ENCODE data around the gene NAALADL1.
A peak's percentile ranks its signal among the peaks of the same experiment; 100 is the strongest.

Gene NAALADL1, protein sequence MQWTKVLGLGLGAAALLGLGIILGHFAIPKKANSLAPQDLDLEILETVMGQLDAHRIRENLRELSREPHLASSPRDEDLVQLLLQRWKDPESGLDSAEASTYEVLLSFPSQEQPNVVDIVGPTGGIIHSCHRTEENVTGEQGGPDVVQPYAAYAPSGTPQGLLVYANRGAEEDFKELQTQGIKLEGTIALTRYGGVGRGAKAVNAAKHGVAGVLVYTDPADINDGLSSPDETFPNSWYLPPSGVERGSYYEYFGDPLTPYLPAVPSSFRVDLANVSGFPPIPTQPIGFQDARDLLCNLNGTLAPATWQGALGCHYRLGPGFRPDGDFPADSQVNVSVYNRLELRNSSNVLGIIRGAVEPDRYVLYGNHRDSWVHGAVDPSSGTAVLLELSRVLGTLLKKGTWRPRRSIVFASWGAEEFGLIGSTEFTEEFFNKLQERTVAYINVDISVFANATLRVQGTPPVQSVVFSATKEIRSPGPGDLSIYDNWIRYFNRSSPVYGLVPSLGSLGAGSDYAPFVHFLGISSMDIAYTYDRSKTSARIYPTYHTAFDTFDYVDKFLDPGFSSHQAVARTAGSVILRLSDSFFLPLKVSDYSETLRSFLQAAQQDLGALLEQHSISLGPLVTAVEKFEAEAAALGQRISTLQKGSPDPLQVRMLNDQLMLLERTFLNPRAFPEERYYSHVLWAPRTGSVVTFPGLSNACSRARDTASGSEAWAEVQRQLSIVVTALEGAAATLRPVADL

DNA sequence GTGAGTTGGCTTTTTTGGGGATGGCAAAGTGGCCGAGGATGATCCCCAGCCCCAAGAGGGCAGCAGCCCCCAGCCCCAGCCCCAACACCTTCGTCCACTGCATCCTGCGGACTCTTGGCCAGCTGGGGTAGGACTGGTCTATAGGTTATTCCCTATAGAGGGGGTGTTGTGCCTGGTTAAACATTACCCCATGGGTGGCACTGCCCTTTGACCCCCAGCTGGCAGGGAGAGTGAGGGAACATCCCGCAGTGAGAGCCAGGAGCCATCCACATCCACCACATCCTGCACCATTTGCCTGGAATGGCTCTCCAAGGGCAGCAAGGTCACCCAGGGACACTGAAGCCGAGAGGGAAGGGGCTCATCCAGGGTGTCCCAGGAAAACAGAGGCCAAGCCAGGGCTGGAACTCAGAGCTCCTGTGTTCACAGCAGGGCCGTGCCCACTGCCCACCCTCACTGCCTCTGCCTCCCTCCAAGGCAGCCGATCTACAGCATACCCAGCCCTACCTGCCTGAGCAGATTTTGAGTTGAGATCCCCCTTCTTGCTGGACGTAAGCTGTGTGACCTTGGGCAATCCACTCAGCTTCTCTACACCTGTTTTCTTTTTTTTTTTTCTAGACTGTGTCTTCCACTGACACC, at the start of gene NAALADL1:
Gene NAALADL1, minus strand, starts transcription at position 135 of the 636 bp plus-strand sequence. Its CDS starts 32 bp downstream, at position 103.
- in situ Hi-C loops (cut with HindIII; ENCODE audit: low pct_ligation_motif_present, low pct_unique_long_range_greater_than_20kb, low sequenced_read_pairs): no loop called here
- no peak for DNase-seq

DNA sequence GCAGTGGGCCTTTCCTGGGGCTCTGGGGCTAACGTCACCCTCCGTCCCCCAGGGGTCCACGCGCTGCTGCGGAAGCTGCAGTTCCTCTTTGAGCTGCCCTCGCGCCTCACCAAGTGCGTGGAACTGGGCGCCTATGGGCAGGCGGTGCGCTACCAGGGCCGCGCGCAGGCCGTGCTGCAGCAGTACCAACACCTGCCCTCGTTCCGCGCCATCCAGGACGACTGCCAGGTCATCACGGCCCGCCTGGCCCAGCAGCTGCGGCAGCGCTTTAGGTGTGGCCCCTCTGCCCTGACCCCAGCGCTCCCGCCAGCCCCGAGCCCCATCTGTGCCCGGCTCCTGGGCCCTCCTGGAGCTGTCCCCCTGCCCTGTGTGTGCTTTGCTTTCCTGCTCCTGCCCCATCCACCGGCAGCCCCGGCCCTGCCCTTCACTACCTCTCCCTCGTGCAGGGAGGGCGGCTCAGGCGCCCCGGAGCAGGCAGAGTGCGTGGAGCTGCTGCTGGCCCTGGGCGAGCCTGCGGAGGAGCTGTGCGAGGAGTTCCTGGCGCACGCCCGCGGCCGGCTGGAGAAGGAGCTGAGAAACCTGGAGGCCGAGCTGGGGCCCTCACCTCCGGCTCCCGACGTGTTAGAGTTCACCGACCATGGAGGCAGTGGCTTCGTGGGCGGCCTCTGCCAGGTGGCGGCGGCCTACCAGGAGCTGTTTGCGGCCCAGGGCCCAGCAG, 49.6 kb upstream of the NAALADL1 start:
- no peak for DNase-seq
- in situ Hi-C loops (cut with HindIII; ENCODE audit: low pct_ligation_motif_present, low pct_unique_long_range_greater_than_20kb, low sequenced_read_pairs): no loop called here

DNA sequence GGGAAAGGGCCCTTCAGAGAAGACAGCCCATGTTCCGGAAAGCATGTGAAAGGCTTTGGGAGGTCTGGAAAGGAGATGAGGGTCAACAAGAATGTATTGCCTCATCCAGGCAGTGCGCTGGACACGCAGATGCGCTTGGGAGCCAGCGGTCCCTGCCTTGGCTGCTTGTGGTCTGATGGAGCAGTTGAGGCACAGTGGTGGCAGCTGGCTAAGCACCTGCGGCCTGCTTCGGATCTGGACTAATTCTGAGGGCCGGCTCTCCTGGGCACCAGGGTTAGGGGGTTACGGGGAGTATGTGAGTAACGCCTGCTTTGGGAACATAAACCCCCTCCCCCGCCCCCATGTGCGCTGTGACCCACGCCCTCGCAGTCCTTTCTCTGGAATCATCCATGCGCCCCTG, 48.7 kb upstream of the NAALADL1 start:
- no peak for DNase-seq
- in situ Hi-C loops (cut with HindIII; ENCODE audit: low pct_ligation_motif_present, low pct_unique_long_range_greater_than_20kb, low sequenced_read_pairs): no loop called here

DNA sequence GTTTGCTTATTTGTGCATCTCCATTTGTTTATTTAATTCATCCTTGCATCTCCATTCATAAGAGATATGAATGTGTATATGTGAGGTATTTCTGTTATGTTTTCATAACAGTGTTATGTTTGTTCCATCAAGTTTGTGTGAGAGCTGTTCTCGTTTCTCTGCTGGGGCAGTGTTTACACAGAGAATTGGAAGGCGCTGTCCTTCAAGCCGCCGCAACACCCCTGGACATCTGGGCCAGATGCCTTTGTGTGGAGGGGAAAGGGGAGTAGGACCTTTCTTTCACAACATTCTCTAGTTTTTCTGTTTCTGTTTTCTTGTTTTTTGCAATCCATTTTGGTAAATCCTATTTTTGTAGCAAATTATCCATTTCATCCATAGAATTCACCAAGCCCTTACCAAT, 46.3 kb upstream of the NAALADL1 start:
- no peak for DNase-seq
- in situ Hi-C loops (cut with HindIII; ENCODE audit: low pct_ligation_motif_present, low pct_unique_long_range_greater_than_20kb, low sequenced_read_pairs): no loop called here

DNA sequence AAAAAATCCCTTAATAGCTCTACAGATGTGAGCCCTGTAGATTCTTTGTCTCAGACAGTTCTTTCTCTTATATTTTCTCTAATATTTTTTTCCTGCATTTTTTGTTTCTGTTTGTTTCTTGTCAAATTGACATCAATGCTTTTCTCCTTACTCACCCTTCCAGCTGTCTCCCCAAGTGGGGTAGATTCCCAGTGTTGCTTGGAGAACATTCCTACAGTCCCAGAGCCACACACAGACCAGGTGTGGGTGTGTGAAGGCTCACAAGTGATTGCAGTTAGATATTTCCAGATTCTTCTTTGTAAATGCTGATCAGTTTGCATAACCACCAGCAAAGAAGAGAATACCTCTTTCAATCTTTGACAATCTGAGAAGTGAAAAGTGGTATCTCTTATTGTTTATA, 45.1 kb upstream of the NAALADL1 start:
- DNase-seq: no peak
- in situ Hi-C loops (cut with HindIII; ENCODE audit: low pct_ligation_motif_present, low pct_unique_long_range_greater_than_20kb, low sequenced_read_pairs): no loop called here

DNA sequence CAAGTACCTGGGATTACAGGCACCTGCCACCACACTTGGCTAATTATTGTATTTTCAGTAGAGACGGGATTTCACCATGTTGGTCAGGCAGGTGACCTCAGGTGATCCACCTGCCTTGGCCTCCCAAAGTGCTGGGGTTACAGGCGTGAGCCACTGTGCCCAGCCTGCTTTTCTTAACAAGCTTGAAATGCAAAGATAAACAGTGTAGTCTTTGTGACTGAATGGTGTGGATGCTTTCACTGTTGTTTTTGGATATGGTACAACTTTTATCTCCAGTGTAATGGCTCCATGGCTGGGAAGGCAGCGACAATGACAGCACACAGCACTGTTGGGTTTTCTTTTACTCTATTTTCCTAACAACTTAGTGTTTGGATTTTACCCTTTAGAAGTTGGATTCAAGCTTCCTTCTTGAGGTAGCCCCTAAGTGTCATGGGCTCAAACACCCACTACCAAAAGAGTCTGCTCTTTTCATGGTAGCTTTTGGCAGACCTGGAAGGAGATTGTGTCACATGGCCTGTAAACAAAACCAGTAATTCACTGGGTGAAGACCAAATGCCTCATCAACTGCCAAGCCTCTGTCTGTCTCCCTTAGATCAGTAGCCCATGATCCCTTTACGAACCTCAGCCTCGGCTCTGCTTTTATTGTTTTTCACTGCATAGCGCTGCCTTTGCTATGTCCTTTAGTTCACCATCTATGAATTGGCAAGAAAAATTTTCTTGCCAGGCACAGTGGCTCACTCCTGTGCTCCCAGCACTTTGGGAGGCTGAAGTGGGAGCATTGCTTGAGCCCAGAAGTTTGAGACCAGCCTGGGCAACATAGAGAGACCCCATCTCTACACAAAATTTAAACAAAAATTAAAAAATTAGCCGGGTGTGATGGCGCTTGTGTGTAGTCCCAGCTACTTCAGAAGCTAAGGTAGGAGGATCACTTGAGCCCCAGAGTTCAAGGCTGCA, 44.1 kb upstream of the NAALADL1 start:
- in situ Hi-C loops (cut with HindIII; ENCODE audit: low pct_ligation_motif_present, low pct_unique_long_range_greater_than_20kb, low sequenced_read_pairs): no loop called here
- DNase-seq: no peak

DNA sequence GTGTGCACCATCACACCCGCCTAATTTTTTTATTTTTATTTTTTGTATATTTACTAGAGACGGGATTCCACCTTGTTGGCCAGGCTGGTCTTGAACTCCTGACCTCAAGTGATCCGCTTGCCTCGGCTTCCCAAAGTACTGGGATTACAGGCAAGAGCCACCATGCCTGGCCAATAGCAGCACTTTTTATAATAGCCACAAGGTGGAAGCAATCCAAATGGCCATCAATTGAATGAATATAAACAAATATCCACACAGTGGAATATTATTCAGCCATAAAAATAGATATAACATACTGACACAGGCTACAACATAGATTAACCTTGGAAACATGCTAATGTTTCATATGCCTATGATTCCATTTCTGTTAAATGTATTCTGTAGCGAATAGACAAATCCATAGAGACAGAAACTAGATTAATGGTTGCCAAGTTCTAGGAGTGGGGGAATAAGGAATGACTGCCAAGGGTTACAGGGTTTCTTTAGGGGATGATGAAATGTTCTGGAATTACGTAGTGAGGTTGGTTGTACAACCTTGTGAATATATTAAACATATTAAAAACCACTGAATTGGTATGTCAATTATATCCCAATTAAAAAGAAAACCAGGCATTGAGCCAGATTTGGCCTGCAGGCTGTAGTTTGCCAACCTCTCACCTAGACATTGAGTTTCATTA, 42.5 kb upstream of the NAALADL1 start:
- DNase-seq: no peak
- in situ Hi-C loops (cut with HindIII; ENCODE audit: low pct_ligation_motif_present, low pct_unique_long_range_greater_than_20kb, low sequenced_read_pairs): no loop called here

DNA sequence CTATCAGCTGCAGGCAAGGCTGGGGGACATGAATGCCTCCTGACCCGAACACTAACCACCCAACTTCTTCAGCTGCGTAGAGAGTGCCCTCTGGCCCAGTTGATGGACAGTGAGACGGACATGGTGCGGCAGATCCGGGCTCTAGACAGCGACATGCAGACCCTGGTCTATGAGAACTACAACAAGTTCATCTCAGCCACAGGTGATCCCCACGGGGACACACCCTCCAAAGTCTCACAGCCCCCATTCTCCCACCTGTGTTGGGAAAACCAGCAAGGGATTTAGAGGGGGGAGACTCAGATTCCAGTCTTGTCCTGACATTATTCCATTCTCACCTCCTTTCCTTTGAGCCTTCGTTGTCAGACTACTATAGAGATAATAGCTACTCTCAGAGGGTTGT, 38.6 kb upstream of the NAALADL1 start:
- no peak for DNase-seq
- in situ Hi-C loops (cut with HindIII; ENCODE audit: low pct_ligation_motif_present, low pct_unique_long_range_greater_than_20kb, low sequenced_read_pairs): no loop called here

DNA sequence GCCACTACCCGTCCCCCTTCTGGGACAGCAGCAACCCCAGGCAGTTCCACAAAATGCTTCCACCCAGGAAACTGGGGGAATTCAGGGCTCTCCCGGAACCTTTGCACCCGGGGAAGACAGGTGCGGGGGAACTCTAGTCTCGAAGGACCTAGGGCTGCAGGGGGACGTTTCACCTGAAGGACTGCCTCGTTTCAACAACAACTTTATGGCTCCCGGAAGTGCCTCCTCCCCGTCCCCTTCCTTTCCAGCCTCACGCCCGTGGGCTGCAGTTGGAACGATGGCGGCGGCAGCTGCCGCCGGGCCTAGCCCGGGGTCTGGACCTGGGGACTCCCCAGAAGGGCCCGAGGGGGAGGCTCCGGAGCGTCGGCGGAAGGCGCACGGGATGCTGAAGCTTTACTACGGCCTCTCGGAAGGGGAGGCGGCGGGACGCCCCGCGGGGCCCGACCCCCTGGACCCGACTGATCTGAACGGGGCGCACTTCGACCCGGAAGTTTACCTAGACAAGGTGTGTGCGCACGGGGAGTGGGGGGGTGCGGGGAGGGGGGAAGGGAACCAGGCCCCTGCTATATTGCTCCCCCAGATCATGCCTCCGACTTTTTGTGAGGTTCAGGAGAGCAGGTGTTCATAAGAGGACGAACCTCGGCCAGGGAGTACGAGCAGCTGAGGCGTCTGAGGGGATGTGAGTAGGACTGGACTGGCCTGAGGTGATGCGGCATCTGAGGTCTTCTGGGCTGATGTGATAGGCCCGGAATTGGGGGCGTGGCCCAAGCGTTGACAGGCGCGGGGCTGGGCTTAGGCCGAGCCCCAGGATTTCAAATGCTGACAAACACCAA, 37.8 kb upstream of the NAALADL1 start, which contains the start of gene VPS51:
Gene VPS51, plus strand, starts transcription at position 241 of the 833 bp plus-strand sequence. Its CDS starts 37 bp downstream, at position 278.
- in situ Hi-C loops (cut with HindIII; ENCODE audit: low pct_ligation_motif_present, low pct_unique_long_range_greater_than_20kb, low sequenced_read_pairs): no loop called here
- peak; percentile 81 for DNase-seq

DNA sequence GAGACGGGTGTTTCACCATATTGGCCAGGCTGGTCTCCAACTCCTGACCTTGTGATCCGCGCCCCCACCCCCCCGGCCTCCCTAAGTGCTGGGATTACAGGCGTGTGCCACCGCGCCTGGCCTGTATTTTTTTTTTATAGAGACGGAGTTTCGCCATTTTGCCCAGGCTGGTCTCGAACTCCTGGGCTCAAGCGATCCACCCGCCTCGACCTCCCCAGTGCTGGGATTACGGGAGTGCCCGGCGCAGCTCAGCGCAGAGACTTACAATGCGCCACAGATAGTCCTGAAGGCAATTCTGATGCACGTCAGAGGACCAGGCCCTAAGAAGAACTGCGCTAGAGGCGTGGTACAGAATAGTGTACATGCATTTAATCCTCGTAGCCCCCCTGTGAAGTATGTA, 37.1 kb upstream of the NAALADL1 start:
- no peak for DNase-seq
- in situ Hi-C loops (cut with HindIII; ENCODE audit: low pct_ligation_motif_present, low pct_unique_long_range_greater_than_20kb, low sequenced_read_pairs): no loop called here

DNA sequence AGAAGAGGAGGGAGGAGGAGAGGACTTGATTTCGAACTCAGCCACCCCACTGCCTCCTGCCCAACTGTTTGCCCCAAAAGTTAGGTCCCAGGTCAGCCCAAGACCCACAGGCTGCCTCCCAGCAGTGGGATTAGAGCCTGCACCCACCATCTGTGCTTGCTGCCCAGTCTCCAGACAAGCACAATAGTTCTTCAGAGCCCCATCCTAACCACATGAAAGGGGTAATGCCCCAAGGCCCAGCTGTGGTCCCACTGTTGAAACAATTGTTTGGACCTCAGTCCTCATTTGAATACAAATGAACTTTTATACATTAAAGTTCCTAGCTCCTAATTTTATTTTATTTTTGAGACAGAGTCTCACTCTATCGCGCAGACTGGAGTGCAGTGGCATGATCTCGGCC, 32.3 kb upstream of the NAALADL1 start:
- in situ Hi-C loops (cut with HindIII; ENCODE audit: low pct_ligation_motif_present, low pct_unique_long_range_greater_than_20kb, low sequenced_read_pairs): no loop called here
- no peak for DNase-seq

DNA sequence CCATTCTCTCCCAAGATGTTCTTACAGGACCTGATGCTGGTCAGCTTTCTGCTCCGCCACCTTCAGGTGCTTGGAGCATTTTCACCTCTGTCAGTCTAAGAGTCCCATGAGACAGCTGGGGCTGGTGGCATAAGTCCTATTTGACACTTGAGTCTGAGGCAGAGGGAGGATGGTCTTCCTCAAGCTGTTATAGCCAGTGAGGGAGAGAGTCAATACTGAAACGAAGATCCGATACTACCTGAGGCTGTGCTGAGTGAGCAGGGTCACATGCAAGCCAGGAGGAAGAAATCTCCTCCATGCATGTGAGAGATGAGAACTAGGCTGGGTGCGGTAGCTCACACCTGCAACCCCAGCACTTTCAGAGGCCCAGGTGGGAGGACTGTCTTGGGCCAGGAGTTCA, 31.3 kb upstream of the NAALADL1 start:
- no peak for DNase-seq
- in situ Hi-C loops (cut with HindIII; ENCODE audit: low pct_ligation_motif_present, low pct_unique_long_range_greater_than_20kb, low sequenced_read_pairs): no loop called here

DNA sequence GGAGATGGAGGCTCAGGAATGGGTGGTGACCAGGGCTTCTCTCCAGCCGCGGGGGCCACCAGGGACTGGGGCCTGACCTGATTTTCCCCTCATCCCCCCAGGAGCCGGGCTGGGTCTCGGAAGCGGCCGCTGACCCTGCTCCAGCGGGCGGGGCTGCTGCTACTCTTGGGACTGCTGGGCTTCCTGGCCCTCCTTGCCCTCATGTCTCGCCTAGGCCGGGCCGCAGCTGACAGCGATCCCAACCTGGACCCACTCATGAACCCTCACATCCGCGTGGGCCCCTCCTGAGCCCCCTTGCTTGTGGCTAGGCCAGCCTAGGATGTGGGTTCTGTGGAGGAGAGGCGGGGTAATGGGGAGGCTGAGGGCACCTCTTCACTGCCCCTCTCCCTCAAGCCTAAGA, 29.5 kb upstream of the NAALADL1 start:
- no peak for DNase-seq
- in situ Hi-C loops (cut with HindIII; ENCODE audit: low pct_ligation_motif_present, low pct_unique_long_range_greater_than_20kb, low sequenced_read_pairs): no loop called here

DNA sequence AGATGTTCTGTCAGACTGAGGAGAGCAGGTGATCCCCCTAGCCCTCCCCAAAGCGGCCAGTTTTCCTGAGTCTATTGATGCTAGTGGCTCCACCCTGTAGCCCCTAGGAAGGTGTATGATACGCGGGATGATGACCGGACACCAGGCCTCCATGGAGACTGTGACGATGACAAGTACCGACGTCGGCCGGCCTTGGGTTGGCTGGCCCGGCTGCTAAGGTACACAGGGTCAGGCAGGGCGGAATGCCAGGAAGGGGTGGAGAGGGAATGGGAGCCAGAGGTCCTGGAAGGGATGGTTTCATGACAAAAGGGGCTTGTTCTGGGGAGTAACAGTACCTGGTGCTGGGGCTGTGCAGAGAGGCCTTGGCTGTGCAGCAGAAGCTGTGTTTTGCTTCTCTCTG, 28.9 kb upstream of the NAALADL1 start:
- DNase-seq: no peak
- in situ Hi-C loops (cut with HindIII; ENCODE audit: low pct_ligation_motif_present, low pct_unique_long_range_greater_than_20kb, low sequenced_read_pairs): no loop called here

DNA sequence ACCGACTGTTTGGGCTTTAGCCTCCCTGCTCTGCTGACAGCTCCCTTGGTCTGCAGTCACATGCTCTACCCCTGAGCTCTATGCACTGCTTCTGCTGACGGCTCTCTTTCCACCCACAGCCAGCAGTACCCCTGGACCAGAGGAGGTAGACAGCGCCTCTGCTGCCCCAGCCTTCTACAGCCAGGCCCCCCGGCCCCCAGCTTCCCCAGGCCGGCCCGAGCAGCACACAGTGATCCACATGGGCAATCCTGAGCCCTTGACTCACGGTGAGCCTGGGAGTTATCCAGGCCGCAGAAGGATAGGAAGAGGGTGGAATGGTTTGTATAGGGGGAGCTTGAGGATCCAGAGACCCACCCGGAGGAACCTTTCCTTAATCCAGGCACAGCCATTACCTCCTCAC, 28.5 kb upstream of the NAALADL1 start:
- DNase-seq: no peak
- in situ Hi-C loops (cut with HindIII; ENCODE audit: low pct_ligation_motif_present, low pct_unique_long_range_greater_than_20kb, low sequenced_read_pairs): no loop called here

DNA sequence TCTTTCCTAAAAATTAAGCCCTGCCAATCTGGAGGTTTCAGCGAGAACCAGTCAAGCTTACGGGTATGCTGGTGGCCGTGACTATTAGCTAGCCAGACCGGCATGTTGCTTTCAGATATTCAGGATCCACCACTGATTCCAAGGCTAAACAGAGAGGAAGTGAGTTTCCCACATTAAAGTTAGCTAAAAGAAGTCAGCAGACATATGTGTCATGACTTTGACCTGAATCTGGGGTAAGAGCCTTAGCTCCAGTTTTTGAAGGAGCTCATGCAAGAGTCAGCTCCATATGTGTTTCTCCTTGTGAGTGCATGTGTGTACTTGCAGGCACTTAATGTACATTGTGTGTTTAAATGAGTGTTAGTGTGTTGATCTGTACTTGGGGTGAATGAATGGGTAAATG, 27.1 kb upstream of the NAALADL1 start:
- in situ Hi-C loops (cut with HindIII; ENCODE audit: low pct_ligation_motif_present, low pct_unique_long_range_greater_than_20kb, low sequenced_read_pairs): no loop called here
- DNase-seq: no peak

Data from ACHN (cell line).